Endothelial cell of umbilical vein (primary cell): ENCODE measurements around the gene KCNMA1. TPM values are rescaled to one million over a fixed set of nuclear protein-coding genes. Genes with fewer than 3 reads are reported as not detected.

Experiments
- BruUV-seq: library from RNA; stranded (reverse); fragments of 400-500 nt; replicated peaks from 2 replicates; lab custom pipeline; 2021; lab: Mats Ljungman, UMichigan
- CTCF ChIA-PET: fragments of 300-600, 350-600 bp; sonication (Branson Sonifier 250); formaldehyde crosslinking; loops from one replicate; lab custom pipeline; 2021; ENCODE audit warnings: antibody characterized with exemption, inconsistent platforms; lab: Charles Lee
- POLR2A ChIA-PET: fragments of 300-600, 350-600 bp; sonication (Branson Sonifier 250); formaldehyde crosslinking; loops from one replicate; lab custom pipeline; 2021; ENCODE audit warnings: antibody characterized with exemption, inconsistent platforms; lab: Charles Lee
- DNase-seq: peaks from one replicate; pipeline ENCODE4 v3.0.0-alpha.2; 2011; ENCODE audit warnings: low read depth, low spot score
- FAIRE-seq: peaks from 2 replicates; lab custom pipeline; 2011; peaks lifted over from hg19 to GRCh38; lab: Jason Lieb, UNC
- H2AFZ ChIP-seq: 2 replicates; pipeline ENCODE4 v1.6.0; 2012; ENCODE audit warnings: low read depth, low read length, control low read depth, inconsistent platforms
- H3K27ac ChIP-seq: 2 replicates; pipeline ENCODE4 v1.5.1; 2011; ENCODE audit warnings: low read depth, mild to moderate bottlenecking, control low read depth, low read length, moderate library complexity; ENCODE audit not compliant: insufficient read depth
- H3K27me3 ChIP-seq, 2 experiments: 2 replicates each; pipeline versions ENCODE4 v1.6.0 to v1.6.1; 2011; ENCODE audit warnings: low read length in 2 of 2, mixed read lengths in 1 of 2; ENCODE audit not compliant: control insufficient read depth in 2 of 2, insufficient read depth in 2 of 2
- H3K36me3 ChIP-seq, 2 experiments: 2 replicates in 1 of 2; 3 replicates in 1 of 2; pipeline ENCODE4 v1.5.1; 2011; ENCODE audit warnings: low read length in 2 of 2, mild to moderate bottlenecking in 1 of 2, moderate library complexity in 1 of 2; ENCODE audit not compliant: control insufficient read depth in 2 of 2, insufficient read depth in 2 of 2; ENCODE audit errors: extremely low read depth in 1 of 2
- H3K4me1 ChIP-seq: 3 replicates; pipeline ENCODE4 v1.5.1; 2011; ENCODE audit warnings: mild to moderate bottlenecking, low read length; ENCODE audit not compliant: control insufficient read depth, insufficient read depth; ENCODE audit errors: extremely low read depth
- H3K4me2 ChIP-seq: 2 replicates; pipeline ENCODE4 v1.6.1; 2011; ENCODE audit warnings: low read length, control low read depth, mixed read lengths; ENCODE audit not compliant: insufficient read depth
- H3K4me3 ChIP-seq, 3 experiments: fragments of 200-600 bp in 1 of 3; sonication (generic), shearing (Covaris generic) in 1 of 3; replicated peaks in 1 of 3; 2 replicates each; pipeline ENCODE4 v1.5.1; 2011 to 2016; ENCODE audit warnings: control low read depth in 3 of 3, low read length in 3 of 3, mild to moderate bottlenecking in 2 of 3, inconsistent platforms in 1 of 3, low read depth in 1 of 3, moderate library complexity in 1 of 3; ENCODE audit not compliant: insufficient read depth in 1 of 3
- H3K79me2 ChIP-seq: 2 replicates; pipeline ENCODE4 v1.6.0; 2012; ENCODE audit warnings: low read length, inconsistent platforms; ENCODE audit not compliant: control insufficient read depth, insufficient read depth
- H3K9ac ChIP-seq: replicated peaks from 2 replicates; pipeline ENCODE3; 2011; ENCODE audit warnings: low read length, control low read depth; ENCODE audit not compliant: insufficient read depth; ENCODE audit errors: extremely low read depth
- H3K9me1 ChIP-seq: replicated peaks from 3 replicates; pipeline ENCODE4 v1.6.0; 2011; ENCODE audit warnings: mild to moderate bottlenecking, low read length; ENCODE audit not compliant: control insufficient read depth, insufficient read depth; ENCODE audit errors: extremely low read depth
- H3K9me3 ChIP-seq: replicated peaks from 2 replicates; pipeline ENCODE4 v1.5.1; 2012; ENCODE audit warnings: low read length, inconsistent platforms; ENCODE audit not compliant: control insufficient read depth, insufficient read depth
- H4K20me1 ChIP-seq: replicated peaks from 2 replicates; pipeline ENCODE3; 2011; ENCODE audit warnings: mild to moderate bottlenecking, low read length; ENCODE audit not compliant: control insufficient read depth, insufficient read depth; ENCODE audit errors: extremely low read depth
- EZH2 ChIP-seq: IDR thresholded peaks from 2 replicates; pipeline ENCODE4 v1.6.1; 2012; ENCODE audit warnings: borderline replicate concordance, low read depth, mild to moderate bottlenecking, moderate library complexity, low read length, inconsistent platforms; ENCODE audit not compliant: severe bottlenecking
- GATA2 ChIP-seq: IDR thresholded peaks from 2 replicates; pipeline ENCODE4 v1.7.0; 2011; ENCODE audit warnings: low read depth, mild to moderate bottlenecking, moderate library complexity, mixed read lengths, low read length; ENCODE audit not compliant: insufficient read length, insufficient read depth
- JUN ChIP-seq: IDR thresholded peaks from 2 replicates; pipeline ENCODE4 v1.6.1; 2011; ENCODE audit warnings: borderline replicate concordance, low read depth; ENCODE audit not compliant: insufficient read length, insufficient read depth
- MYC ChIP-seq: IDR thresholded peaks from one replicate; pipeline ENCODE4 v1.6.1; 2011; ENCODE audit warnings: mild to moderate bottlenecking, low read depth, low read length
- POLR2A ChIP-seq: IDR thresholded peaks from 2 replicates; pipeline ENCODE4 v1.6.1; 2012; ENCODE audit warnings: low read depth, mild to moderate bottlenecking, control low read depth, low read length
- POLR2AphosphoS5 ChIP-seq: IDR thresholded peaks from 2 replicates; pipeline ENCODE4 v1.6.1; 2012; ENCODE audit warnings: low read depth, mild to moderate bottlenecking, control low read depth, low read length, moderate library complexity; ENCODE audit not compliant: insufficient read depth
- dilution Hi-C: fragments of 300-500 bp; cut with MboI; formaldehyde crosslinking; loops from one replicate; pipeline ENCODE4 v1.15.0; 2019; ENCODE audit warnings: low sequenced_read_pairs; ENCODE audit not compliant: extremely low pct_ligation_motif_present
- intact Hi-C: fragments of 100-400 bp; cut with micrococcal nuclease; formaldehyde crosslinking; loops from one replicate; pipeline ENCODE4 v1.10.0; 2022
- polyA plus RNA-seq, 4 experiments: library from polyadenylated mRNA; depleted of rRNA in 3 of 4; stranded (reverse) in 3 of 4; unstranded in 1 of 4; fragments of >200 nt; gene quantifications; 2 replicates each; pipeline versions ENCODE4 v1.2.1 to v1.2.3, GENCODE V29; 2011 to 2012; ENCODE audit warnings: missing spikeins in 1 of 4
- total RNA-seq: library from RNA; stranded (reverse); gene quantifications from 2 replicates; pipeline ENCODE4 v1.2.3, GENCODE V29; 2021
- TF ChIP-seq, protein P1 (sequence below), 2 donors: IDR thresholded peaks; 1 replicate in 1 of 2; 2 replicates in 1 of 2; pipeline ENCODE4 v1.5.1; 2011; ENCODE audit warnings: low read length in 2 of 2, mild to moderate bottlenecking in 2 of 2, moderate library complexity in 2 of 2, control low read depth in 1 of 2, inconsistent platforms in 1 of 2, low read depth in 1 of 2; ENCODE audit not compliant: insufficient read depth in 1 of 2; ENCODE audit errors: extremely low read depth in 1 of 2

Gene KCNMA1
- total and polyA plus RNA-seq, 2 donors (not counting 3 experiments of a cell fraction or from before 2014, with no cell fraction given): 0.10 to 0.82 TPM

DNA sequence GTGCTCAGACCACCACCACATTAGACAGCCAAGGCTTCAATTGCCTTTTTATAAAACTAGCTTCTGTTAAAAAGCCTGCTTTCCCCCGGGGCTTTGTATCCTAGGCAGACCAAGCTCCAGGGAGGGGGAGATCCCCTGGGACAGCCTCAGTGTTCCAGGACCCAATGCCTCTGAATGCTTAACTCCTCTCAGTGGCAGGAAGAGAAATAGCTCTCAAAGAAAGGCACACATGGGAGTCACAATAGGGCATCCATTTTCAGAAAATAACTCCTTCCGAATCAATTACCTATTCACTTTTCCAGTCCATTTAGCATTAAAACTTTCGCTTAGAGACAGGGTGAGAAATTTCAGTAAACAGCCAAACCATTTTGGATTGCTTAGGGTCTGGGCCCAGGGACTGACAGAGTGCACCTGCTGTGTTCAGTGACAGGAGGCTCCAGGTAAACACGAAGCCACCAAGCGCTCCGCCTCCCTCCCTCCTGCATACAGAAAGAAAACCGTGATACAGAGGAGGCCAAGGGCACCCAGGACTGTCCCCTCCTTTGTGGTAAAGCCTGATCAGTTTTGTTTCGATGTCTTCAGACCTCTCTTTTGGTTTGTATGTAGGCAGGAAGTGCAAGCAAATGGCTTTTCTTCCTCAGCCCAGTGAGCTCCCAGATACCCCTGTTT, 599.7 kb downstream of the KCNMA1 start:
- POLR2A ChIA-PET: interaction anchor here (0.5 kb wide), 1 partner anchor 54 kb away, joined by 3 read pairs; no protein-coding TSS in a partner anchor
- Histone ChIP-seq H3K4me3 (no peak overlapping the region), H3K4me2 (no peak overlapping the region), H3K4me1 (peaks cover 6% of the 10 kb centered on the region), H3K9me1 (no peaks in the 10 kb centered on the region), H3K9me3 (no peaks in the 10 kb centered on the region), H3K27ac (no peak overlapping the region), H3K27me3 (no peaks in the 10 kb centered on the region), H3K36me3 (no peaks in the 10 kb centered on the region), H2AFZ (no peak overlapping the region), H3K9ac (no peak overlapping the region), H3K79me2 (no peaks in the 10 kb centered on the region), H4K20me1 (no peaks in the 10 kb centered on the region)
- CTCF ChIA-PET: interaction anchor here (0.7 to 1.4 kb wide), 2 partner anchors 10 to 25 kb away, joined by 3 to 5 read pairs; no protein-coding TSS in a partner anchor
- DNase-seq (no peak), FAIRE-seq (no peak)
- dilution Hi-C loops: no loop called here
- TF ChIP-seq, protein P1, sequence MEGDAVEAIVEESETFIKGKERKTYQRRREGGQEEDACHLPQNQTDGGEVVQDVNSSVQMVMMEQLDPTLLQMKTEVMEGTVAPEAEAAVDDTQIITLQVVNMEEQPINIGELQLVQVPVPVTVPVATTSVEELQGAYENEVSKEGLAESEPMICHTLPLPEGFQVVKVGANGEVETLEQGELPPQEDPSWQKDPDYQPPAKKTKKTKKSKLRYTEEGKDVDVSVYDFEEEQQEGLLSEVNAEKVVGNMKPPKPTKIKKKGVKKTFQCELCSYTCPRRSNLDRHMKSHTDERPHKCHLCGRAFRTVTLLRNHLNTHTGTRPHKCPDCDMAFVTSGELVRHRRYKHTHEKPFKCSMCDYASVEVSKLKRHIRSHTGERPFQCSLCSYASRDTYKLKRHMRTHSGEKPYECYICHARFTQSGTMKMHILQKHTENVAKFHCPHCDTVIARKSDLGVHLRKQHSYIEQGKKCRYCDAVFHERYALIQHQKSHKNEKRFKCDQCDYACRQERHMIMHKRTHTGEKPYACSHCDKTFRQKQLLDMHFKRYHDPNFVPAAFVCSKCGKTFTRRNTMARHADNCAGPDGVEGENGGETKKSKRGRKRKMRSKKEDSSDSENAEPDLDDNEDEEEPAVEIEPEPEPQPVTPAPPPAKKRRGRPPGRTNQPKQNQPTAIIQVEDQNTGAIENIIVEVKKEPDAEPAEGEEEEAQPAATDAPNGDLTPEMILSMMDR (IDR thresholded peaks at IDR 0.05; ENCODE audit: extremely low read depth in 1 of 2, insufficient read depth in 1 of 2, low read depth in 1 of 2, low read length in 2 of 2): no peak
- TF ChIP-seq MYC (no peak), EZH2 (no peak), POLR2AphosphoS5 (no peak), POLR2A (no peak), JUN (no peak), GATA2 (no peak)
- BruUV-seq: no TSS peak
- intact Hi-C loops: loop anchor here (1.0 kb wide), 1 partner anchor 74 kb away; no protein-coding TSS in a partner anchor
